NCI-H446 (cell line): ENCODE measurements around the gene PPFIA4.

ENCODE experiments used
- DNase-seq, 2 experiments: peaks; one replicate each; lab custom pipeline; 2025; lab: John Stamatoyannopoulos, UW

The PPFIA4 gene

GRCh38 chr1:203126866-203127665, 100.8 kb downstream of the PPFIA4 start:
- no peak for DNase-seq

GRCh38 chr1:203127666-203128430, 101.6 kb downstream of the PPFIA4 start, which contains the start of gene ADORA1:
TSS of gene ADORA1 (plus strand) at chr1:203127726. CDS start at chr1:203128842, 1,116 bp downstream.
- peak in 1 of 2 experiments; percentile 54 for DNase-seq

- no peak for DNase-seq
Observed at GRCh38 chr1:203128431-203128715, 102.1 kb downstream of the PPFIA4 start.
